GM12878 (cell line): Measurements from ENCODE around the gene SRPK3. TPM values are rescaled to one million over a fixed set of nuclear protein-coding genes. Genes with fewer than 3 reads are reported as not detected.

Experiments used
- CREM ChIP-seq: IDR thresholded peaks from 2 replicates; pipeline ENCODE4 v1.6.1; 2014; ENCODE audit warnings: antibody characterized with exemption, low read depth
- DPF2 ChIP-seq: fragments of 450-650 bp; IDR thresholded peaks from 2 replicates; pipeline ENCODE4 v1.6.1; 2017; ENCODE audit warnings: mild to moderate bottlenecking
- SIN3A ChIP-seq: IDR thresholded peaks from 2 replicates; pipeline ENCODE4 v1.6.1; 2012; ENCODE audit warnings: low read depth, low read length, improper control_type of control experiment
- polyA plus RNA-seq, 11 experiments: library from polyadenylated mRNA; depleted of rRNA in 4 of 11; unstranded in 6 of 11; stranded (reverse) in 5 of 11; fragments of >200 nt; fragmentation: Nextera tagmentation in 4 of 11; fragmentation: Illumina TruSeq in 1 of 11; extraction: Ambion mirVana in 4 of 11; extraction: Trizol in 1 of 11; gene quantifications; 1 replicate in 1 of 11; 2 replicates in 10 of 11; pipeline versions ENCODE4 v1.2.1 to v1.2.3, GENCODE V29; 2011 to 2016; ENCODE audit warnings: inconsistent platforms in 2 of 11, missing spikeins in 2 of 11, low read depth in 1 of 11
- total RNA-seq, 4 experiments: library from RNA; depleted of rRNA in 3 of 4; stranded (reverse); fragments of >200 nt in 3 of 4; fragmentation: Illumina TruSeq in 1 of 4; extraction: Trizol in 1 of 4; gene quantifications; 2 replicates each; pipeline versions ENCODE4 v1.2.1 to v1.2.3, GENCODE V29; 2013 to 2021
- TF ChIP-seq, protein P1 (sequence below): fragments of 450-650 bp; formaldehyde crosslinking; IDR thresholded peaks from 2 replicates; pipeline ENCODE4 v1.5.0; 2022; ENCODE audit warnings: mild to moderate bottlenecking, missing genetic modification characterization
- TF ChIP-seq, protein P2 (sequence below): IDR thresholded peaks from 2 replicates; pipeline ENCODE4 v1.6.1; 2011; ENCODE audit warnings: low read depth, mild to moderate bottlenecking, low read length, moderate library complexity, borderline replicate concordance; ENCODE audit errors: extremely low read depth
- TF ChIP-seq, protein P3 (sequence below): fragments of 450-650 bp; IDR thresholded peaks from 2 replicates; pipeline ENCODE4 v1.6.1; 2016; ENCODE audit warnings: mild to moderate bottlenecking
- TF ChIP-seq, protein P4 (sequence below): IDR thresholded peaks from 2 replicates; pipeline ENCODE4 v1.6.1; 2012; ENCODE audit warnings: mild to moderate bottlenecking, low read depth, low read length

The SRPK3 gene
- total and polyA plus RNA-seq, 10 of the 15 experiments (the other 5 are each of a cell fraction or from before 2014, with no cell fraction given) = 0.05 to 0.19 TPM; not detected in 8

DNA sequence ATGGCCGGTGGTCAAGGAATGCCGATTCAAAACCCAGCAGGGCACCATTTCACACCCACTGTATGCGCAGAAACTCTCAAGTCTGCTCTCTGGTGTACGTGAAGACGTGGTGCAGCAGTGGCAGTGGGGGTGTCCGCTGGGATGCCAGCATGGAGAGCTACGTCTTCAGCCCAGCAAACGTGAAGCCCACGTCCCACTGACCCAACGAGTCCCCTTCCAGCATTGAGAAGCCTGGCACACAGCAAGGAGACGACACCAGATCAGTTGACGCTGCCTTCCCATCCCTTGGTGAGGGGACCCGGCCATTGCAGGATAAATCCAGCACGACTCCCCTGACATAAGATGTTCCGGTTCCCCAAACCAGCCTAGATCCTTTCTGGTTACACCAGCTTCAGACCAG lies 19.0 kb upstream of the SRPK3 start (continued):
- TF ChIP-seq, protein P1, sequence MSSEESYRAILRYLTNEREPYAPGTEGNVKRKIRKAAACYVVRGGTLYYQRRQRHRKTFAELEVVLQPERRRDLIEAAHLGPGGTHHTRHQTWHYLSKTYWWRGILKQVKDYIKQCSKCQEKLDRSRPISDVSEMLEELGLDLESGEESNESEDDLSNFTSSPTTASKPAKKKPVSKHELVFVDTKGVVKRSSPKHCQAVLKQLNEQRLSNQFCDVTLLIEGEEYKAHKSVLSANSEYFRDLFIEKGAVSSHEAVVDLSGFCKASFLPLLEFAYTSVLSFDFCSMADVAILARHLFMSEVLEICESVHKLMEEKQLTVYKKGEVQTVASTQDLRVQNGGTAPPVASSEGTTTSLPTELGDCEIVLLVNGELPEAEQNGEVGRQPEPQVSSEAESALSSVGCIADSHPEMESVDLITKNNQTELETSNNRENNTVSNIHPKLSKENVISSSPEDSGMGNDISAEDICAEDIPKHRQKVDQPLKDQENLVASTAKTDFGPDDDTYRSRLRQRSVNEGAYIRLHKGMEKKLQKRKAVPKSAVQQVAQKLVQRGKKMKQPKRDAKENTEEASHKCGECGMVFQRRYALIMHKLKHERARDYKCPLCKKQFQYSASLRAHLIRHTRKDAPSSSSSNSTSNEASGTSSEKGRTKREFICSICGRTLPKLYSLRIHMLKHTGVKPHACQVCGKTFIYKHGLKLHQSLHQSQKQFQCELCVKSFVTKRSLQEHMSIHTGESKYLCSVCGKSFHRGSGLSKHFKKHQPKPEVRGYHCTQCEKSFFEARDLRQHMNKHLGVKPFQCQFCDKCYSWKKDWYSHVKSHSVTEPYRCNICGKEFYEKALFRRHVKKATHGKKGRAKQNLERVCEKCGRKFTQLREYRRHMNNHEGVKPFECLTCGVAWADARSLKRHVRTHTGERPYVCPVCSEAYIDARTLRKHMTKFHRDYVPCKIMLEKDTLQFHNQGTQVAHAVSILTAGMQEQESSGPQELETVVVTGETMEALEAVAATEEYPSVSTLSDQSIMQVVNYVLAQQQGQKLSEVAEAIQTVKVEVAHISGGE (CRISPR knock-in tag) = no peak
- TF ChIP-seq SIN3A (no peak), CREM (no peak), DPF2 (no peak)
- TF ChIP-seq, protein P2, sequence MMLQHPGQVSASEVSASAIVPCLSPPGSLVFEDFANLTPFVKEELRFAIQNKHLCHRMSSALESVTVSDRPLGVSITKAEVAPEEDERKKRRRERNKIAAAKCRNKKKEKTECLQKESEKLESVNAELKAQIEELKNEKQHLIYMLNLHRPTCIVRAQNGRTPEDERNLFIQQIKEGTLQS = no peak
- TF ChIP-seq, protein P3, sequence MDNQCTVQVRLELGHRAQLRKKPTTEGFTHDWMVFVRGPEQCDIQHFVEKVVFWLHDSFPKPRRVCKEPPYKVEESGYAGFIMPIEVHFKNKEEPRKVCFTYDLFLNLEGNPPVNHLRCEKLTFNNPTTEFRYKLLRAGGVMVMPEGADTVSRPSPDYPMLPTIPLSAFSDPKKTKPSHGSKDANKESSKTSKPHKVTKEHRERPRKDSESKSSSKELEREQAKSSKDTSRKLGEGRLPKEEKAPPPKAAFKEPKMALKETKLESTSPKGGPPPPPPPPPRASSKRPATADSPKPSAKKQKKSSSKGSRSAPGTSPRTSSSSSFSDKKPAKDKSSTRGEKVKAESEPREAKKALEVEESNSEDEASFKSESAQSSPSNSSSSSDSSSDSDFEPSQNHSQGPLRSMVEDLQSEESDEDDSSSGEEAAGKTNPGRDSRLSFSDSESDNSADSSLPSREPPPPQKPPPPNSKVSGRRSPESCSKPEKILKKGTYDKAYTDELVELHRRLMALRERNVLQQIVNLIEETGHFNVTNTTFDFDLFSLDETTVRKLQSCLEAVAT = no peak
- TF ChIP-seq, protein P4, sequence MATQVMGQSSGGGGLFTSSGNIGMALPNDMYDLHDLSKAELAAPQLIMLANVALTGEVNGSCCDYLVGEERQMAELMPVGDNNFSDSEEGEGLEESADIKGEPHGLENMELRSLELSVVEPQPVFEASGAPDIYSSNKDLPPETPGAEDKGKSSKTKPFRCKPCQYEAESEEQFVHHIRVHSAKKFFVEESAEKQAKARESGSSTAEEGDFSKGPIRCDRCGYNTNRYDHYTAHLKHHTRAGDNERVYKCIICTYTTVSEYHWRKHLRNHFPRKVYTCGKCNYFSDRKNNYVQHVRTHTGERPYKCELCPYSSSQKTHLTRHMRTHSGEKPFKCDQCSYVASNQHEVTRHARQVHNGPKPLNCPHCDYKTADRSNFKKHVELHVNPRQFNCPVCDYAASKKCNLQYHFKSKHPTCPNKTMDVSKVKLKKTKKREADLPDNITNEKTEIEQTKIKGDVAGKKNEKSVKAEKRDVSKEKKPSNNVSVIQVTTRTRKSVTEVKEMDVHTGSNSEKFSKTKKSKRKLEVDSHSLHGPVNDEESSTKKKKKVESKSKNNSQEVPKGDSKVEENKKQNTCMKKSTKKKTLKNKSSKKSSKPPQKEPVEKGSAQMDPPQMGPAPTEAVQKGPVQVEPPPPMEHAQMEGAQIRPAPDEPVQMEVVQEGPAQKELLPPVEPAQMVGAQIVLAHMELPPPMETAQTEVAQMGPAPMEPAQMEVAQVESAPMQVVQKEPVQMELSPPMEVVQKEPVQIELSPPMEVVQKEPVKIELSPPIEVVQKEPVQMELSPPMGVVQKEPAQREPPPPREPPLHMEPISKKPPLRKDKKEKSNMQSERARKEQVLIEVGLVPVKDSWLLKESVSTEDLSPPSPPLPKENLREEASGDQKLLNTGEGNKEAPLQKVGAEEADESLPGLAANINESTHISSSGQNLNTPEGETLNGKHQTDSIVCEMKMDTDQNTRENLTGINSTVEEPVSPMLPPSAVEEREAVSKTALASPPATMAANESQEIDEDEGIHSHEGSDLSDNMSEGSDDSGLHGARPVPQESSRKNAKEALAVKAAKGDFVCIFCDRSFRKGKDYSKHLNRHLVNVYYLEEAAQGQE = no peak
